Neural cell (in vitro differentiated cells): ENCODE data around the gene MAPK7. TPM values are rescaled to one million over a fixed set of nuclear protein-coding genes. Genes with fewer than 3 reads are reported as not detected.

Experiments used
- H2AFZ ChIP-seq: fragments of 200-600, 300-800 bp; sonication (generic), shearing (Covaris generic); 2 replicates; pipeline ENCODE4 v1.6.0; 2014; ENCODE audit warnings: low read depth, mild to moderate bottlenecking, antibody characterized with exemption, low read length, moderate library complexity
- H3F3A ChIP-seq: fragments of 200-600 bp; shearing (Covaris generic); 2 replicates; pipeline ENCODE4 v1.6.1; 2016; ENCODE audit warnings: mild to moderate bottlenecking, moderate library complexity, mixed read lengths, antibody characterized with exemption, low read length; ENCODE audit not compliant: insufficient read depth, poor library complexity, severe bottlenecking
- H3K27ac ChIP-seq: fragments of 200-600, 300-800 bp; sonication (generic), shearing (Covaris generic); 2 replicates; pipeline ENCODE4 v1.5.1; 2014; ENCODE audit warnings: mild to moderate bottlenecking, low read length, moderate library complexity
- H3K27me3 ChIP-seq: fragments of 300-800, 200-600 bp; sonication (generic), shearing (Covaris generic); 2 replicates; pipeline ENCODE4 v1.6.0; 2014; ENCODE audit warnings: mild to moderate bottlenecking, low read depth, low read length, moderate library complexity; ENCODE audit not compliant: insufficient read depth
- H3K36me3 ChIP-seq: fragments of 300-800, 200-600 bp; sonication (generic), shearing (Covaris generic); 2 replicates; pipeline ENCODE4 v1.5.1; 2014; ENCODE audit warnings: mild to moderate bottlenecking, antibody characterized with exemption, low read length, moderate library complexity; ENCODE audit not compliant: insufficient read depth
- H3K4me2 ChIP-seq: fragments of 300-800, 200-600 bp; sonication (generic), shearing (Covaris generic); 2 replicates; pipeline ENCODE4 v1.6.0; 2014; ENCODE audit warnings: mild to moderate bottlenecking, low read length
- H3K4me3 ChIP-seq: fragments of 300-800, 200-600 bp; sonication (generic), shearing (Covaris generic); 2 replicates; pipeline ENCODE4 v1.5.1; 2014; ENCODE audit warnings: mild to moderate bottlenecking, low read length, moderate library complexity
- H3K79me2 ChIP-seq: fragments of 200-600 bp; shearing (Covaris generic); replicated peaks from 2 replicates; pipeline ENCODE4 v1.6.0; 2014; ENCODE audit warnings: mild to moderate bottlenecking, low read length, moderate library complexity; ENCODE audit not compliant: insufficient read depth
- H3K9ac ChIP-seq: fragments of 300-800, 200-600 bp; sonication (generic), shearing (Covaris generic); 2 replicates; pipeline ENCODE4 v1.6.1; 2016; ENCODE audit warnings: mild to moderate bottlenecking, low read length, mixed read lengths
- H3K9me2 ChIP-seq: fragments of 200-600 bp; shearing (Covaris generic); 2 replicates; pipeline ENCODE4 v1.6.1; 2016; ENCODE audit warnings: mild to moderate bottlenecking, low read length, mixed read lengths; ENCODE audit not compliant: insufficient read depth
- H3K9me3 ChIP-seq: fragments of 200-600, 300-800 bp; sonication (generic), shearing (Covaris generic); 2 replicates; pipeline ENCODE4 v1.6.1; 2016; ENCODE audit warnings: mild to moderate bottlenecking, mixed run types, low read length, moderate library complexity, mixed read lengths
- H4K20me1 ChIP-seq: fragments of 200-600 bp; shearing (Covaris generic); 2 replicates; pipeline ENCODE4 v1.6.1; 2016; ENCODE audit warnings: mild to moderate bottlenecking, mixed run types; ENCODE audit not compliant: insufficient read depth
- CTCF ChIP-seq: fragments of 450-650 bp; IDR thresholded peaks from 2 replicates; pipeline ENCODE4 v1.5.1; 2014; ENCODE audit warnings: antibody characterized with exemption, mild to moderate bottlenecking, moderate library complexity; ENCODE audit not compliant: poor library complexity, severe bottlenecking
- EP300 ChIP-seq: fragments of 450-650 bp; conservative IDR thresholded peaks from 2 replicates; pipeline ENCODE4 v1.6.1; 2014; ENCODE audit warnings: antibody characterized with exemption, mild to moderate bottlenecking, moderate library complexity; ENCODE audit not compliant: poor library complexity, severe bottlenecking
- EZH2 ChIP-seq: fragments of 200-600, 300-800 bp; shearing (Covaris generic), sonication (generic); IDR thresholded peaks from 2 replicates; pipeline ENCODE4 v1.6.1; 2014; ENCODE audit warnings: antibody characterized with exemption, low read length, borderline replicate concordance, mild to moderate bottlenecking; ENCODE audit not compliant: insufficient read depth, poor library complexity, severe bottlenecking
- POLR2AphosphoS5 ChIP-seq: IDR thresholded peaks from 2 replicates; pipeline ENCODE4 v1.6.1; 2012
- RAD21 ChIP-seq: fragments of 450-650 bp; conservative IDR thresholded peaks from 2 replicates; pipeline ENCODE4 v1.6.1; 2014; ENCODE audit warnings: antibody characterized with exemption, mild to moderate bottlenecking, moderate library complexity
- REST ChIP-seq: IDR thresholded peaks from 2 replicates; pipeline ENCODE4 v1.6.1; 2012; ENCODE audit warnings: borderline replicate concordance
- SMC3 ChIP-seq: fragments of 450-650 bp; conservative IDR thresholded peaks from 2 replicates; pipeline ENCODE4 v1.6.1; 2014; ENCODE audit warnings: antibody characterized with exemption, mild to moderate bottlenecking, moderate library complexity; ENCODE audit not compliant: poor library complexity
- TAF1 ChIP-seq: IDR thresholded peaks from 2 replicates; pipeline ENCODE4 v1.6.1; 2012; ENCODE audit warnings: low read depth
- polyA plus RNA-seq: library from polyadenylated mRNA; depleted of rRNA; stranded (reverse); fragments of >200 nt; gene quantifications from 2 replicates; pipeline ENCODE4 v1.2.3, GENCODE V29; 2014

Gene MAPK7
- polyA plus RNA-seq, 1 donor from 2014 or later = 18.8 TPM

- H3K9me2 ChIP-seq = no peaks in the 10 kb centered on the region
- TF ChIP-seq POLR2AphosphoS5 (no peak), TAF1 (no peak)
- no peaks in the 10 kb centered on the region for H4K20me1 ChIP-seq
- no peaks in the 10 kb centered on the region for H3K36me3 ChIP-seq
- no peaks in the 10 kb centered on the region for H3K27me3 ChIP-seq
- H3K27ac ChIP-seq = no peak overlapping the region
- H2AFZ ChIP-seq = no peak overlapping the region
- no peaks in the 10 kb centered on the region for H3K79me2 ChIP-seq
- H3K4me3 ChIP-seq = no peak overlapping the region
- no peak overlapping the region for H3K4me2 ChIP-seq
- no peaks in the 10 kb centered on the region for H3F3A ChIP-seq
- H3K9me3 ChIP-seq = no peaks in the 10 kb centered on the region
- H3K9ac ChIP-seq = no peak overlapping the region
Measured at GRCh38 chr17:19388791-19389785, 10.8 kb downstream of the MAPK7 start.

- H3K9ac ChIP-seq = no peak overlapping the region
- no peak overlapping the region for H3K4me2 ChIP-seq
- no peaks in the 10 kb centered on the region for H3K27me3 ChIP-seq
- H3K27ac ChIP-seq = no peak overlapping the region
- no peak overlapping the region for H2AFZ ChIP-seq
- TF ChIP-seq POLR2AphosphoS5 (no peak), SMC3 (no peak), TAF1 (no peak), RAD21 (no peak), REST (no peak), EZH2 (no peak), EP300 (no peak), CTCF (no peak)
- no peaks in the 10 kb centered on the region for H4K20me1 ChIP-seq
- H3K4me3 ChIP-seq = no peak overlapping the region
- H3K79me2 ChIP-seq = no peaks in the 10 kb centered on the region
- H3F3A ChIP-seq = no peaks in the 10 kb centered on the region
- H3K9me2 ChIP-seq = no peaks in the 10 kb centered on the region
- H3K9me3 ChIP-seq = no peaks in the 10 kb centered on the region
- no peaks in the 10 kb centered on the region for H3K36me3 ChIP-seq
Measured at GRCh38 chr17:19390951-19391350, 12.7 kb downstream of the MAPK7 start.
